Hepatocyte (in vitro differentiated cells): Measurements from ENCODE around the gene PLIN4. TPM values are rescaled to one million over a fixed set of nuclear protein-coding genes. Genes with fewer than 3 reads are reported as not detected.
A peak's percentile ranks its signal among the peaks of the same experiment; 100 is the strongest.

Experiments used
- DNase-seq: peaks from one replicate; pipeline ENCODE4 v3.0.0-alpha.2; 2016; ENCODE audit warnings: low spot score
- H2AFZ ChIP-seq: fragments of 200-600 bp; sonication (generic); 2 replicates; pipeline ENCODE4 v1.6.0; 2016; ENCODE audit warnings: antibody characterized with exemption, mild to moderate bottlenecking
- H3K27ac ChIP-seq: fragments of 200-600 bp; sonication (generic); 2 replicates; pipeline ENCODE4 v1.5.1; 2016; ENCODE audit warnings: mild to moderate bottlenecking
- H3K27me3 ChIP-seq: fragments of 200-600 bp; sonication (generic); 2 replicates; pipeline ENCODE4 v1.6.1; 2016
- H3K36me3 ChIP-seq: fragments of 200-600 bp; sonication (generic); replicated peaks from 2 replicates; pipeline ENCODE4 v1.5.1; 2016; ENCODE audit warnings: low read depth; ENCODE audit not compliant: insufficient read depth
- H3K4me1 ChIP-seq: fragments of 200-600 bp; sonication (generic); 2 replicates; pipeline ENCODE4 v1.5.1; 2016; ENCODE audit warnings: mild to moderate bottlenecking, moderate library complexity; ENCODE audit not compliant: insufficient read depth
- H3K4me2 ChIP-seq: fragments of 200-600 bp; sonication (generic); 2 replicates; pipeline ENCODE4 v1.6.0; 2016
- H3K4me3 ChIP-seq: fragments of 200-600 bp; sonication (generic); 2 replicates; pipeline ENCODE4 v1.5.1; 2016; ENCODE audit warnings: mild to moderate bottlenecking
- H3K79me2 ChIP-seq: fragments of 200-600 bp; sonication (generic); 2 replicates; pipeline ENCODE4 v1.6.0; 2017; ENCODE audit warnings: mild to moderate bottlenecking
- H3K9me2 ChIP-seq: fragments of 200-600 bp; sonication (generic); replicated peaks from 2 replicates; pipeline ENCODE4 v1.6.0; 2017; ENCODE audit warnings: mild to moderate bottlenecking; ENCODE audit not compliant: insufficient read depth
- H3K9me3 ChIP-seq: fragments of 200-600 bp; sonication (generic); 2 replicates; pipeline ENCODE4 v1.5.1; 2016; ENCODE audit warnings: low read depth, mild to moderate bottlenecking
- H4K20me1 ChIP-seq: fragments of 200-600 bp; sonication (generic); 2 replicates; pipeline ENCODE4 v1.6.0; 2016; ENCODE audit warnings: mild to moderate bottlenecking; ENCODE audit not compliant: insufficient read depth, poor library complexity, severe bottlenecking
- EZH2 ChIP-seq: fragments of 200-600 bp; sonication (generic); IDR thresholded peaks from 2 replicates; pipeline ENCODE4 v1.6.1; 2016; ENCODE audit warnings: antibody characterized with exemption, mild to moderate bottlenecking, borderline replicate concordance
- EZH2phosphoT487 ChIP-seq: fragments of 200-600 bp; sonication (generic); IDR thresholded peaks from one replicate; pipeline ENCODE4 v1.6.1; 2018; ENCODE audit warnings: antibody characterized with exemption, mild to moderate bottlenecking, low read depth, moderate library complexity; ENCODE audit not compliant: unreplicated experiment, severe bottlenecking
- WGBS: methylation state at CpG from one replicate; pipeline ENCODE4 v1.1.6; 2016; ENCODE audit warnings: low lambda C conversion rate; ENCODE audit errors: missing lambda C conversion rate; 5-methylcytosine and 5-hydroxymethylcytosine counted together
- polyA plus RNA-seq: library from polyadenylated mRNA; unstranded; fragments of >200 nt; fragmentation: Nextera tagmentation; extraction: Ambion mirVana; gene quantifications from 2 replicates; pipeline ENCODE4 v1.2.1, GENCODE V29; 2016
- total RNA-seq: library from RNA; depleted of rRNA; stranded (reverse); fragments of >200 nt; gene quantifications from 2 replicates; pipeline ENCODE4 v1.2.3, GENCODE V29; 2014
- TF ChIP-seq, protein P1 (sequence below): fragments of 200-600 bp; sonication (generic); IDR thresholded peaks from 2 replicates; pipeline ENCODE4 v1.5.1; 2016; ENCODE audit warnings: antibody characterized with exemption, mild to moderate bottlenecking; ENCODE audit not compliant: poor library complexity

PLIN4 gene
- total and polyA plus RNA-seq, 2 experiments from 2014 or later: 0.17 to 0.27 TPM

DNA sequence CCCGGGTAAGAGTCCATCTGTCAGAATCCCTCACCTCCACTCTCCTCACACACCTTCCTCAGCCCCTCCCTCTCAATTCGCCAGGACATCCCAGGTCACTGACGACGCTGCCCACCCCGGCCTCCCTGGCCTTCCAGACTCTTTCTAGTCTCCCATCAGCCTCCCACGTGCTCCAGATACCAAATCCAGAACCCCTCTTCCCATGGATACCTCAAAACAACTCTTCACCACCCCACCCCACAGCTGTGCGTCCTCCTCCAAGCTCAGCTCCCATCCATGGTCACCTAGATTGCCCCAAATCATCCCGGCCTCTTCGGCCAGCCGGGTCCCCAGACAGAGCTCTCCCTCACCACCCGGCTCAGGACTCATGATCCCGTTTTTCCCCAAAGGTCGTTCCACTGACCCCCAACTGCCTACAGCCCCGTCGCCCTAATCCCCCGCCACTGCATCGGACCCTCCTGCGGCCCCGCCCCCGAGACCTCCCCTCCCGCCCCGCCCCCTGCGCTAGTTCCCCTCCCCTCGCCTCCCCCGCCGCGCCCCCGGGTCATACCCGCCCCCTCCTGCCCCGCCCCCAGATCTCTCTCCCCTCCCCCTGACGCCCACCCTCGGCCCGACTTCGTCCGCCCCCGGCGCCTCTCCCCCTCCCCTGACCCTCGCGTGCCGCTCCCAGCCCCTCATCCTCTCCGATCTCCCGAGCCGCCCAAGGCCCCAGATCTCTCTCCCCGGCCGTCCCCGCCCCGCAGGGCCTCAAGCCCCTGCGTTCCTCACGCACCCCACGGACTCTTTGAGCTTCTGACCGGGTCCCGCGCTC lies 61.2 kb downstream of the PLIN4 start:
- Histone ChIP-seq H3K9me3 (no peaks in the 10 kb centered on the region), H3K27me3 (no peaks in the 10 kb centered on the region), H3K9me2 (no peaks in the 10 kb centered on the region), H4K20me1 (peaks cover 5% of the 10 kb centered on the region), H3K79me2 (peaks cover 31% of the 10 kb centered on the region), H2AFZ (peak overlapping the region; percentile 72), H3K4me2 (peak overlapping the region; percentile 98), H3K4me1 (peaks cover 15% of the 10 kb centered on the region), H3K4me3 (peak overlapping the region; percentile 89), H3K27ac (peak overlapping the region; percentile 100), H3K36me3 (no peaks in the 10 kb centered on the region)
- no peak for TF ChIP-seq EZH2phosphoT487
- TF ChIP-seq EZH2: no peak
- TF ChIP-seq, protein P1, sequence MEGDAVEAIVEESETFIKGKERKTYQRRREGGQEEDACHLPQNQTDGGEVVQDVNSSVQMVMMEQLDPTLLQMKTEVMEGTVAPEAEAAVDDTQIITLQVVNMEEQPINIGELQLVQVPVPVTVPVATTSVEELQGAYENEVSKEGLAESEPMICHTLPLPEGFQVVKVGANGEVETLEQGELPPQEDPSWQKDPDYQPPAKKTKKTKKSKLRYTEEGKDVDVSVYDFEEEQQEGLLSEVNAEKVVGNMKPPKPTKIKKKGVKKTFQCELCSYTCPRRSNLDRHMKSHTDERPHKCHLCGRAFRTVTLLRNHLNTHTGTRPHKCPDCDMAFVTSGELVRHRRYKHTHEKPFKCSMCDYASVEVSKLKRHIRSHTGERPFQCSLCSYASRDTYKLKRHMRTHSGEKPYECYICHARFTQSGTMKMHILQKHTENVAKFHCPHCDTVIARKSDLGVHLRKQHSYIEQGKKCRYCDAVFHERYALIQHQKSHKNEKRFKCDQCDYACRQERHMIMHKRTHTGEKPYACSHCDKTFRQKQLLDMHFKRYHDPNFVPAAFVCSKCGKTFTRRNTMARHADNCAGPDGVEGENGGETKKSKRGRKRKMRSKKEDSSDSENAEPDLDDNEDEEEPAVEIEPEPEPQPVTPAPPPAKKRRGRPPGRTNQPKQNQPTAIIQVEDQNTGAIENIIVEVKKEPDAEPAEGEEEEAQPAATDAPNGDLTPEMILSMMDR: no peak
- 4% methylated on average over 17 of the region's 53 CpGs for WGBS
- DNase-seq: peak; percentile 86

DNA sequence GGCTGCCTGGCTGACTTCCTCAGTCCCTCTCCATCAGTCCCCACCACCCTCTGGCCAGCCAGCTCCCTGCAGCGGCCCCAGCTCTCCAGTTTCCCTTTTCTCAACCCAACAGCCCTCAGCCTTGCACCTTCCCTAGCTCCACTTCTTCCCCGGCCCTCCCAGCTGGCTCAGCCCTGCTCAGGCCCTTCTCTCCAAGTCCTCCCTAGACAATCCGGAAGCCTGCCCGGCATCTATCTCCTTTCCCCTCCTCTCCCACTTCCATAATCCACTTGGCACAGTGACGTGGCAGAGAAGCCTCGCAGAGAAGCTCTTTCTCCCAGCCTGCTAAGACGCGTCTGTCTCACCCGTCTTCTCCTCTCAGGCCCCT lies 61.8 kb downstream of the PLIN4 start:
- Histone ChIP-seq H3K27me3 (no peaks in the 10 kb centered on the region), H3K79me2 (peaks cover 31% of the 10 kb centered on the region), H3K9me3 (no peaks in the 10 kb centered on the region), H3K9me2 (no peaks in the 10 kb centered on the region), H3K4me3 (peak overlapping the region; percentile 89), H3K4me2 (peak overlapping the region; percentile 98), H4K20me1 (peaks cover 5% of the 10 kb centered on the region), H3K27ac (peak overlapping the region; percentile 100), H3K4me1 (peaks cover 15% of the 10 kb centered on the region), H2AFZ (peak overlapping the region; percentile 5), H3K36me3 (no peaks in the 10 kb centered on the region)
- TF ChIP-seq, protein P1: no peak
- TF ChIP-seq EZH2: no peak
- no peak for TF ChIP-seq EZH2phosphoT487
- 6% methylated on average over 9 of the region's 9 CpGs for WGBS
- DNase-seq: peak; percentile 86

DNA sequence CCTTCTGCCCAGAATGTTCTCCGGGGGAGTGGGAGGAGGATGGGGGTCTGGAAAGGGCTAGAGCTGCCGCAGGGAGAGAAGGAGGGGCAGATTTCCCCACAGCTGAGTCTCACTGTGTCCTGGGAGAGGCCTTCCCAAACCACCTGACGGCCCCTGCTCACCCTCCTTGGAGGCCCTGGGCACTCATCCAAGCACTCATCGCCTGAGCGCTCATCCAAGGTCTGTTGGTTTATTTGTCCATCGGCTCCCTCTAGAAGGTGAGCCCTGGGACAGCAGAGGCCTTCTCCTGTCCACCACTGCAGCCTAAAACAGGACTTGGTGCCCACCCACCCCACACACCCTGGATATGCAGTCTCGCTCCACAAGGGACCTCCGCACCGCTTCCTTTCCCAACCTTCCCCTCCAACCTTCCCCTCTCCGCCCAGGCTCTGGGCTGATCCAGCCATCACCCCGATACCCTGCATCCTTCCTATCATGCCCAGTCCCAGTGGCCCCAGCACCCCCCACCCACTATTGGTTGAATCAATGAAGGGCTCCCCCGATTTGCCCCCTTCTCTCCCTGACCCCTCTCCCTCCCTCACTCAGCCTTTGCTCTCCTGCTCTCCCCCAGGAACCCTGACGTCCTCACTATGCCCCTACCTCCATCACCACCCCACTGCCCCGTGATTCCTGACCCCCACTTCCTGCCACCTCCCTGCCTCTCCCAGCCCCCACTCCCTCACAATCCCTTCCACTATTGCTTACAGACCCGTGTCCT lies 62.4 kb downstream of the PLIN4 start:
- Histone ChIP-seq H3K4me1 (peaks cover 15% of the 10 kb centered on the region), H3K4me3 (peak overlapping the region; percentile 89), H3K9me3 (no peaks in the 10 kb centered on the region), H3K27me3 (no peaks in the 10 kb centered on the region), H3K79me2 (peaks cover 31% of the 10 kb centered on the region), H2AFZ (no peak overlapping the region), H3K27ac (peak overlapping the region; percentile 100), H3K4me2 (peak overlapping the region; percentile 98), H3K36me3 (no peaks in the 10 kb centered on the region), H4K20me1 (peaks cover 5% of the 10 kb centered on the region), H3K9me2 (no peaks in the 10 kb centered on the region)
- peak; percentile 79 for DNase-seq
- TF ChIP-seq, protein P1: peak; percentile 5
- no peak for TF ChIP-seq EZH2phosphoT487
- no peak for TF ChIP-seq EZH2
- WGBS: 47% methylated on average over 11 of the region's 15 CpGs
